Neural cell (in vitro differentiated cells): Measurements from ENCODE around the gene TLE3. TPM values are rescaled to one million over a fixed set of nuclear protein-coding genes. Genes with fewer than 3 reads are reported as not detected.

ENCODE experiments used
- H2AFZ ChIP-seq: fragments of 200-600, 300-800 bp; sonication (generic), shearing (Covaris generic); 2 replicates; pipeline ENCODE4 v1.6.0; 2014; ENCODE audit warnings: low read depth, mild to moderate bottlenecking, antibody characterized with exemption, low read length, moderate library complexity
- H3F3A ChIP-seq: fragments of 200-600 bp; shearing (Covaris generic); 2 replicates; pipeline ENCODE4 v1.6.1; 2016; ENCODE audit warnings: mild to moderate bottlenecking, moderate library complexity, mixed read lengths, antibody characterized with exemption, low read length; ENCODE audit not compliant: insufficient read depth, poor library complexity, severe bottlenecking
- H3K27ac ChIP-seq: fragments of 200-600, 300-800 bp; sonication (generic), shearing (Covaris generic); 2 replicates; pipeline ENCODE4 v1.5.1; 2014; ENCODE audit warnings: mild to moderate bottlenecking, low read length, moderate library complexity
- H3K27me3 ChIP-seq: fragments of 300-800, 200-600 bp; sonication (generic), shearing (Covaris generic); 2 replicates; pipeline ENCODE4 v1.6.0; 2014; ENCODE audit warnings: mild to moderate bottlenecking, low read depth, low read length, moderate library complexity; ENCODE audit not compliant: insufficient read depth
- H3K36me3 ChIP-seq: fragments of 300-800, 200-600 bp; sonication (generic), shearing (Covaris generic); 2 replicates; pipeline ENCODE4 v1.5.1; 2014; ENCODE audit warnings: mild to moderate bottlenecking, antibody characterized with exemption, low read length, moderate library complexity; ENCODE audit not compliant: insufficient read depth
- H3K4me2 ChIP-seq: fragments of 300-800, 200-600 bp; sonication (generic), shearing (Covaris generic); 2 replicates; pipeline ENCODE4 v1.6.0; 2014; ENCODE audit warnings: mild to moderate bottlenecking, low read length
- H3K4me3 ChIP-seq: fragments of 300-800, 200-600 bp; sonication (generic), shearing (Covaris generic); 2 replicates; pipeline ENCODE4 v1.5.1; 2014; ENCODE audit warnings: mild to moderate bottlenecking, low read length, moderate library complexity
- H3K79me2 ChIP-seq: fragments of 200-600 bp; shearing (Covaris generic); replicated peaks from 2 replicates; pipeline ENCODE4 v1.6.0; 2014; ENCODE audit warnings: mild to moderate bottlenecking, low read length, moderate library complexity; ENCODE audit not compliant: insufficient read depth
- H3K9ac ChIP-seq: fragments of 300-800, 200-600 bp; sonication (generic), shearing (Covaris generic); 2 replicates; pipeline ENCODE4 v1.6.1; 2016; ENCODE audit warnings: mild to moderate bottlenecking, low read length, mixed read lengths
- H3K9me2 ChIP-seq: fragments of 200-600 bp; shearing (Covaris generic); 2 replicates; pipeline ENCODE4 v1.6.1; 2016; ENCODE audit warnings: mild to moderate bottlenecking, low read length, mixed read lengths; ENCODE audit not compliant: insufficient read depth
- H3K9me3 ChIP-seq: fragments of 200-600, 300-800 bp; sonication (generic), shearing (Covaris generic); 2 replicates; pipeline ENCODE4 v1.6.1; 2016; ENCODE audit warnings: mild to moderate bottlenecking, mixed run types, low read length, moderate library complexity, mixed read lengths
- H4K20me1 ChIP-seq: fragments of 200-600 bp; shearing (Covaris generic); 2 replicates; pipeline ENCODE4 v1.6.1; 2016; ENCODE audit warnings: mild to moderate bottlenecking, mixed run types; ENCODE audit not compliant: insufficient read depth
- CTCF ChIP-seq: fragments of 450-650 bp; IDR thresholded peaks from 2 replicates; pipeline ENCODE4 v1.5.1; 2014; ENCODE audit warnings: antibody characterized with exemption, mild to moderate bottlenecking, moderate library complexity; ENCODE audit not compliant: poor library complexity, severe bottlenecking
- EP300 ChIP-seq: fragments of 450-650 bp; conservative IDR thresholded peaks from 2 replicates; pipeline ENCODE4 v1.6.1; 2014; ENCODE audit warnings: antibody characterized with exemption, mild to moderate bottlenecking, moderate library complexity; ENCODE audit not compliant: poor library complexity, severe bottlenecking
- EZH2 ChIP-seq: fragments of 200-600, 300-800 bp; shearing (Covaris generic), sonication (generic); IDR thresholded peaks from 2 replicates; pipeline ENCODE4 v1.6.1; 2014; ENCODE audit warnings: antibody characterized with exemption, low read length, borderline replicate concordance, mild to moderate bottlenecking; ENCODE audit not compliant: insufficient read depth, poor library complexity, severe bottlenecking
- MXI1 ChIP-seq: fragments of 450-650 bp; conservative IDR thresholded peaks from 2 replicates; pipeline ENCODE4 v1.6.1; 2014; ENCODE audit warnings: antibody characterized with exemption, mild to moderate bottlenecking; ENCODE audit not compliant: poor library complexity, severe bottlenecking
- POLR2AphosphoS5 ChIP-seq: IDR thresholded peaks from 2 replicates; pipeline ENCODE4 v1.6.1; 2012
- RAD21 ChIP-seq: fragments of 450-650 bp; conservative IDR thresholded peaks from 2 replicates; pipeline ENCODE4 v1.6.1; 2014; ENCODE audit warnings: antibody characterized with exemption, mild to moderate bottlenecking, moderate library complexity
- REST ChIP-seq: IDR thresholded peaks from 2 replicates; pipeline ENCODE4 v1.6.1; 2012; ENCODE audit warnings: borderline replicate concordance
- SMC3 ChIP-seq: fragments of 450-650 bp; conservative IDR thresholded peaks from 2 replicates; pipeline ENCODE4 v1.6.1; 2014; ENCODE audit warnings: antibody characterized with exemption, mild to moderate bottlenecking, moderate library complexity; ENCODE audit not compliant: poor library complexity
- TAF1 ChIP-seq: IDR thresholded peaks from 2 replicates; pipeline ENCODE4 v1.6.1; 2012; ENCODE audit warnings: low read depth
- polyA plus RNA-seq: library from polyadenylated mRNA; depleted of rRNA; stranded (reverse); fragments of >200 nt; gene quantifications from 2 replicates; pipeline ENCODE4 v1.2.3, GENCODE V29; 2014

The TLE3 gene
- polyA plus RNA-seq, 1 donor from 2014 or later = 27.6 TPM

GRCh38 chr15:70013656-70014313 lies 83.9 kb downstream of the TLE3 start:
- H3K79me2 ChIP-seq = no peaks in the 10 kb centered on the region
- TF ChIP-seq TAF1 (no peak), EZH2 (no peak), MXI1 (no peak), RAD21 (no peak), REST (no peak), CTCF (no peak), SMC3 (no peak), EP300 (no peak), POLR2AphosphoS5 (no peak)
- H3K27ac ChIP-seq = no peak overlapping the region
- H2AFZ ChIP-seq = no peak overlapping the region
- H3K4me2 ChIP-seq = no peak overlapping the region
- no peaks in the 10 kb centered on the region for H3K9me2 ChIP-seq
- H3K27me3 ChIP-seq = no peaks in the 10 kb centered on the region
- H3K9me3 ChIP-seq = no peaks in the 10 kb centered on the region
- no peak overlapping the region for H3K9ac ChIP-seq
- no peak overlapping the region for H3K4me3 ChIP-seq
- H4K20me1 ChIP-seq = no peaks in the 10 kb centered on the region
- no peaks in the 10 kb centered on the region for H3F3A ChIP-seq
- no peaks in the 10 kb centered on the region for H3K36me3 ChIP-seq

GRCh38 chr15:70012895-70013294 lies 84.8 kb downstream of the TLE3 start:
- Histone ChIP-seq H3K9ac (no peak overlapping the region), H2AFZ (no peak overlapping the region), H3K36me3 (no peaks in the 10 kb centered on the region), H3K9me3 (no peaks in the 10 kb centered on the region), H3K27me3 (no peaks in the 10 kb centered on the region), H3K9me2 (no peaks in the 10 kb centered on the region), H3F3A (no peaks in the 10 kb centered on the region), H4K20me1 (no peaks in the 10 kb centered on the region), H3K27ac (no peak overlapping the region), H3K4me2 (no peak overlapping the region), H3K4me3 (no peak overlapping the region), H3K79me2 (no peaks in the 10 kb centered on the region)
- no peak for TF ChIP-seq MXI1
- no peak for TF ChIP-seq EZH2
- TF ChIP-seq RAD21 = no peak
- no peak for TF ChIP-seq EP300
- no peak for TF ChIP-seq REST
